ENCODE measurements around the gene FLT3LG.

Gene FLT3LG

DNA sequence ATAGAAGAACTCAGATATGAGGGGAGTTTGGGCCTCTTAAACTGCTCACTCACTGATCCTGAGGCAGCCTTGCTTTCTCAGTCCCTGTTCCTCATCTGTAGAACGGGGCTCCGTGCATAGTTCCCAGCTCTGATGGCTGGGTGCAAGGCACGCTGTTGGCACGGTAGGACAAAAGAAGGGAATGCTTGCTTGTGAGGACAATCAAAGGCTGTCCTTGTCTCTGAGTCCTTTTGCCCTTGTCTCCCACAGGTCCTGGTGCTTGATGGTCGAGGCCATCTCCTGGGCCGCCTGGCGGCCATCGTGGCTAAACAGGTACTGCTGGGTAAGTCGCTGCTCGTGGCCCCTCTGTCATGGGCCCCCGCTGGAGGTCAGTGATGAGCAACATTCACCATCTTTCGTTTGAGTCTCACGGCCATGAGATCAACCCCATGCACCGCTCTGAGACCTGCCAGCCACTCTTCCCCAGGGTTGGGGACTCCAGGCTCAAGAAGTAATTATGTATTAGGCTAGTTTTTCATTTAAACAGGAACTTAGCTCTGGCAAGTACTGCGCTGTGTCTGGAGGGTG, 15.7 kb downstream of the FLT3LG start:
- DNase-seq = peak; percentile 40

DNA sequence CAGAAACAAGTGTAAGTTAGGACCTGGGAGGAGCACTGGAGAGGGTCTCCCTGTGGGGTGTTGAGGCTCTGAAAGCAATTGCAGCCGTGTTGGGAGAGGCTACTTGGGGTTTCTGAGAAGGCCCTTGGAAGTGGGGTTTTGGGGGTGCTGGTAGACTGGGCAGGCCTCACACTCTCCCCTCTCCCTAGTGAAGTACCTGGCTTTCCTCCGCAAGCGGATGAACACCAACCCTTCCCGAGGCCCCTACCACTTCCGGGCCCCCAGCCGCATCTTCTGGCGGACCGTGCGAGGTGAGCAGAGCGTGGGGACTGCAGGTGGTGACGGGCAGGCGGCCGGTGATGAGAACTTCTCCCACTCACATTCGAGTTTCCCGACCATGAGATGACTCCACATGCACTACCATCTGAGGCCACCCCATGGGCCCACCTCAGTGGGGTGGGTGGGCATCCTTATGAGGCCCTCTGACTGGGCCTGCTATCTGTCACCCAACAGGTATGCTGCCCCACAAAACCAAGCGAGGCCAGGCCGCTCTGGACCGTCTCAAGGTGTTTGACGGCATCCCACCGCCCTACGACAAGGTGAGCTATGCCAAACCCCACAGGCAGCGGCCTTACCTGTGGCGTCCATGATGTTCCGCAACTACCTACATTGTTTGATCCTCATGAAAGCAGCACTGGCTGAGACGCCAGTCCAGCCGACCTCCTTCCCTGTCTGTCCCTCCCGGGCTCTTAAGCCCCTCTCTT, 16.4 kb downstream of the FLT3LG start:
- no peak for DNase-seq

DNA sequence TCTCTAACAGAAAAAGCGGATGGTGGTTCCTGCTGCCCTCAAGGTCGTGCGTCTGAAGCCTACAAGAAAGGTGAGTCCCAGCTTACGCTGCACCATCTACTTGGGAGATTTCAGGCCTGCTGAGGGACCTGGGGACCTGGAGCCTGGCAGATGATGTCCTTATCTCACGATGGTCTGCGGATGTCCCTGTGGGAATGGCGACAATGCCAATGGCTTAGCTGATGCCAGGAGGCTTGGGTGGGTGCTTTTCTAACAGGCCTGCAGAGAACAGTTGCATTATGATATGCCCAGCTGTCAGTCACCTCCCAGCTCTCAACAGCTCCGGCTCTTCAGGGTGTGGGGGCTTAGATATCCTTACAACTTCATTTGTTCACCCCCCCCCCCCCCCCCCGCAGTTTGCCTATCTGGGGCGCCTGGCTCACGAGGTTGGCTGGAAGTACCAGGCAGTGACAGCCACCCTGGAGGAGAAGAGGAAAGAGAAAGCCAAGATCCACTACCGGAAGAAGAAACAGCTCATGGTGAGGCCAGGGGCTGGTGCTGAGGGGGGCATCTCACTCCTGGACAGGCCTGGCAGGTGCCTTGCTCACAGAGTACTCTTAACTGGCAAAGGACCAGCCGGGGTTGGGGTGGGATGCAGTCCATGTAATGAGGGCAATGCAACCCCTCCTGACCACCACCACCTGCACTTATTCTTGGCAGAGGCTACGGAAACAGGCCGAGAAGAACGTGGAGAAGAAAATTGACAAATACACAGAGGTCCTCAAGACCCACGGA, 17.2 kb downstream of the FLT3LG start:
- peak; percentile 19 for DNase-seq

DNA sequence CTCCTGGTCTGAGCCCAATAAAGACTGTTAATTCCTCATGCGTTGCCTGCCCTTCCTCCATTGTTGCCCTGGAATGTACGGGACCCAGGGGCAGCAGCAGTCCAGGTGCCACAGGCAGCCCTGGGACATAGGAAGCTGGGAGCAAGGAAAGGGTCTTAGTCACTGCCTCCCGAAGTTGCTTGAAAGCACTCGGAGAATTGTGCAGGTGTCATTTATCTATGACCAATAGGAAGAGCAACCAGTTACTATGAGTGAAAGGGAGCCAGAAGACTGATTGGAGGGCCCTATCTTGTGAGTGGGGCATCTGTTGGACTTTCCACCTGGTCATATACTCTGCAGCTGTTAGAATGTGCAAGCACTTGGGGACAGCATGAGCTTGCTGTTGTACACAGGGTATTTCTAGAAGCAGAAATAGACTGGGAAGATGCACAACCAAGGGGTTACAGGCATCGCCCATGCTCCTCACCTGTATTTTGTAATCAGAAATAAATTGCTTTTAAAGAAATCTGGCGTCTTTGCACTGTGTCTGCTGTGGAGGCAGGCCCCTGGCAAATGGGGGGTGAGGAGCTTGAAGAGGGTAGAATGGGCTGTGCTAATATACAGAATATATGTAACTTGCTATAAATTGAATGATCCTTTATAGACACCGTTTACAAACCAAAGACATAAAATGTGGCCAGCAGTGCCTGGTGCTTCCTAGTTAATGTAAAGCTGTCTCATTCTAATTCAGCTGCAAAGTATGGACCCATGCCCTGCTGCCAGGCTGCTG, 18.0 kb downstream of the FLT3LG start:
- DNase-seq = peak; percentile 62

DNA sequence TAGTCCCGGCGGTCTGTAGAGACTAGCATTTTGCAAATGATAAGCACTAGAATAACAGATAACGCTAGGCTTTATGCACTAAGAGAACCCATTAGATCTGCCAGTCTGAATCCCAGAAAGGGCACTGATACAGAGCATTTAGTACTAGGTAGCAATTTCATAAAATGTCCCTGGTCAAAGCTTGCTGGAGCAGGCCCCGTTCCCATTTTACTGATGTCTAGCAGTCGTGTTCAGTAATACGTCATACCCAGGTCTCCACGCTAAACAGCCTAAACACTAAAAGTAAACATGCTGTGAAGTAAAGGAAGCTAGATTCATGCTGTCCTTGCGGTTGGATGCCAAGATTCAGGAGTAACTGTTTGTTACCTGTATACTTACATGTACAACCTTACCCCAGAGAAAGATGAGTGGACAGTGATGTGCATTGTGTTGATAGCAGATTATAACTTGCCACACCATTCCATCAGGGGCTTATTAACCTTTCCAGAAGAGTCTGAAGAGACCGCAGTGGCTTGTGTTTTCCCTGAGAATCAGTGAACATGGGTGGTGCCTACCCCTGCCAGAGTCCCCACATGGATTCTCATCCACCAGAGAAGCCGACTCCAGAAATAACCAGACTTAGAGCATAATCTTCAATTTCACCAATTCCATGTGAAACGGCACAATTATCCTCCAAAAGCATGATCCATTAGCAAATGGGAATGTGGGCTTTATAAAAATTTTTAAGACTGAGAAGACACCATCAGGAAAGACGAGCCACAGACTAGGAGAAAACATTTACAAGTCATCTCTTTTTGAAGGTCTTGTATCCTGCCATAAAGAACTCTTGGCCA, 18.8 kb downstream of the FLT3LG start:
- peak; percentile 83 for DNase-seq

DNA sequence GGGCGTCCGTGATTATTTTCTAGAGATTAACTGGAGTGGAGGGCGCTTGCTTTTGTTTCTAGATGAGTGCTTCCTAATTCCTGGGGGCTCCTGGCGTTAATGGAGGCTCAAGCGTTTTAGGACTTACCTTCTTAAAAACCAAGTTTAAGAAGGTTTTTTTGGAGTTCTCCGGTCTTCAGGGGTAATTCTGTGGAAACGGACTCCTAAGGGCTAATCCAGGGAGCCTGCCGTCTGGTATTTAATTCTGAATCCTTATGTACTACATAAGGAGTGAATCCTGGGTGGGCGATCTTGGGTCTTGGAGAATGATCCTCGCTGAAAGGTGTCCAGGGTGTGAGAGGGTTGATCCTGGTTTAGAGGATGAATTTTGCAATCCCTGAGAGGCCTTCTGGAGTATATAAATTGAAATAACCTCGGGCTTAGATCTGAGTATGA, 22.6 kb downstream of the FLT3LG start:
- no peak for DNase-seq

DNA sequence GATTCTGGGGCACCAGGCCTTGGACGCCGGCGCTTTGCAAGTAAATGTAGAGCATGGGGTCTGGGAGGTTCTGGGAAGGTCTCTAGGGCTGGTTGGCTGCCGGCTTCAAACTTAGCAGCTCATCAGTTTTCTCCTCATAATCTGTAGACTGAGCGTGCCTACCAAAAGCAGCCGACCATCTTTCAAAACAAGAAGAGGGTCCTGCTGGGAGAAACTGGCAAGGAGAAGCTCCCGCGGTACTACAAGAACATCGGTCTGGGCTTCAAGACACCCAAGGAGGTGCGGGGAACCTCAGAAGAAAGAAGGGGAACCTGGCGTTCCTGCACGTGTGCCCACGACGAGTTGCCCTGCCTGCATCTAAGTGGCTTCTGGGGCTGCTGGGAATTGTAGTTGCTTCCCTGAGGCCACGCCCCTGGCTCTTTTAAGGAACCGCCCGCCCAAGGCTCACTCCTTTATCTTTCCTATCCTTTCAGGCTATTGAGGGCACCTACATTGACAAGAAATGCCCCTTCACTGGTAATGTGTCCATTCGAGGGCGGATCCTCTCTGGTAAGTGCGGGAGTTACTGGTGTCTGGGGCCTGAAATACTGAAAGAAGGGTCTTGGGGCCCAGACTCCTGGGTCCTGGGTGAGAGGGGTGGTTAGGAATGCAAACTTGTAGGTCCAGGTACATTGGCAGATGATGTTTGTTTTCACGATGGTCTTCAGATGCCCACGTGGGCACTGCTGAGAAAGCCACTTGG, 23.2 kb downstream of the FLT3LG start:
- peak; percentile 71 for DNase-seq

DNA sequence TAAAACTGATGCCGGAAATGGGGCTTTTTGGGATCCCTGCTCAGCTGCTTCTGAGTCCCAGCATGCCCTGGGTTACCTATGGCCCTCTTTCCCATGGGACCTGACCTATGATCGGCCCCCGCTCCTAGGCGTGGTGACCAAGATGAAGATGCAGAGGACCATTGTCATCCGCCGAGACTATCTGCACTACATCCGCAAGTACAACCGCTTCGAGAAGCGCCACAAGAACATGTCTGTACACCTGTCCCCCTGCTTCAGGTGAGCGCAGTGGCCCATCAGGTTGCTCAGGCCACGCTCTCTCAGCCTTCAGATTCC, 23.7 kb downstream of the FLT3LG start:
- DNase-seq = no peak

DNA sequence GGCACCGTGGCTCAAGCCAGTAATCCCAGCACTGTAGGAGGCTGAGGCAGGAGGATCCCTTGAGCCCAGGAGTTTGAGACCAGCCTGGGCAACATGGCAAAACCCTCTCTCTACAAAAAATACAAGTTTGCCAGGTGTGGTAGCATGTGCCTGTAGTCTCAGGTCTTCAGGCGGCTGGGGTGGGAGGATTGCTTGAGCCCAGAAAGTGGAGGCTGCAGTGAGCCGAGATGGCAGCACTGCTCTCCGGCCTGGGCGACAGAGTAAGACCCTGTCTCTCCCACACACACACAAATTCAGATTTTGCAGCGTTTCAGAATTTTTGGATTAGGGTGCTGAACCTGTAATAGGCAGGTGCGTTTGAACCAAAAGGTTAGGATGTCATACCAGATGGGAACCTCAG, 24.5 kb downstream of the FLT3LG start:
- no peak for DNase-seq

DNA sequence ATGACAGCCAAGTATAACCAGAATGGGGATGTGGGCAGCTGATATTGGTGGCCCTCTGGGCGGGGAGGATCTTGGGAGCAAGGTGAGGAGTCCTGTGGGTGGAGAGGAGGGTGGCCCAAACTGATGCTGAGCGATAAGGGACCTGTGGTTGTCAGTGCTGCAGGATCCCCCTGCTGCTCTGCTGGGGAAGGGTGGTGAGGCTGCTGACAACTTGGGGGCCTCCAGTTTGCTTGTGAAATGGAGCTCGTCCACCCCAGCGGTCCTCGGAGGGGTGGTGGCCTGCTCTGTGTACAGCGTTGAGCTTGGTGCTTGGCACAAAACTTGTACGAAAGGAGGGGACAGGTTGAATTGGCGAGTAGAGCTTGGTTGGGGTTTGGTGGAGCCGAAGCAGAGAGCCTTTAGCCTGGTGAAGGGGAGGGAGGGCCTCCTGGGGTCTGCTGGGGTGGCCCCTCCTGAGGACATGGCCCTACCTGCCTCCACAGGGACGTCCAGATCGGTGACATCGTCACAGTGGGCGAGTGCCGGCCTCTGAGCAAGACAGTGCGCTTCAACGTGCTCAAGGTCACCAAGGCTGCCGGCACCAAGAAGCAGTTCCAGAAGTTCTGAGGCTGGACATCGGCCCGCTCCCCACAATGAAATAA, 25.1 kb downstream of the FLT3LG start:
- no peak for DNase-seq

DNA sequence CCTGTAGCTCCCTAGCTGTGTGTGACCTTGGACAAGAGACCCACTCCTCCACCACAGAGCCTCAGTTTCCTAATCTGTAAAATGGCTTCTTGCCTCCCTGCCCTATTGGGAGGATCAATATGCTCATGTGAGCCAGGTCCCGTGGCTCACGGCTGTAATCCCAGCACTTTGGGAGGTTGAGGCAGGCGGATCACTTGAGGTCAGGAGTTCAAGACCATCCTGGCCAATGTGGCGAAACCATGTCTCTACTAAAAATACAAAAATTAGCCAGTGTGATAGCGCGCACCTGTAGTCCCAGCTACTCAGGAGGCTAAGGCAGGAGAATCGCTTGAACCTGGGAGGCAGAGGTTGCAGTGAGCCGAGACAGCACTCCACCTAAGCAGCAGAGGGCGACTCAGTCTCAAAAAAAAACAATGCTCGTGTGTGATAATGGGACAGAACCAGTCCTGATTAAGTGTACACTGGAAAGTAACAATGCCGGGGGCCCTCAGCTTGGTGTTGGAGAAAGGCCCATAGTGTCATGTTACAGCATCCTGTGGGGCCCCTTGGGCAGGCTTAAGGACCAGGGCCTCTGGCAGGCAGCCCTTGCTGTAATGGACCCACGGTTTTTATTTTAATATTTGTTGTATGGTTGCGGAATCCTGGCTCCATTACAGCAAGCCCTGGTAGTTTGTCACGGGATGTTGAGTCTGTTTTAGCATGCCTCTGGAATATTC, 29.0 kb downstream of the FLT3LG start:
- peak; percentile 81 for DNase-seq

DNA sequence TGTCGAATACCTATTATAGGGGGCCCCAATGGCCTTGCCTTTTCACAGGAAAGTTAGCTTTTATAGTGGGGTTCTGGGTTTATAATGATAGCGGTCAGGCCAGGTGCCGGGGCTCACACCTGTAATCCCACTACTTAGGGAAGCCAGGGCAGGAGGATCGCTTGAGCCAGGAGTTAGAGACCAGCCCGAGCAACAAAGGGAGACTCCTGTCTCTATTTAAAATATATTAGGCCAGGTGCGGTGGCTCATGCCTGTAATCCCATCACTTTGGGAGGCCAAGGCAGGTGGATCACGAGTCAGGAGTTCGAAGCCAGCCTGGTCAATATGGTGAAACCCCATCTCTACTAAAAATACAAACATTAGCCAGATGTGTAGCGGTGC, 29.6 kb downstream of the FLT3LG start:
- DNase-seq = no peak

DNA sequence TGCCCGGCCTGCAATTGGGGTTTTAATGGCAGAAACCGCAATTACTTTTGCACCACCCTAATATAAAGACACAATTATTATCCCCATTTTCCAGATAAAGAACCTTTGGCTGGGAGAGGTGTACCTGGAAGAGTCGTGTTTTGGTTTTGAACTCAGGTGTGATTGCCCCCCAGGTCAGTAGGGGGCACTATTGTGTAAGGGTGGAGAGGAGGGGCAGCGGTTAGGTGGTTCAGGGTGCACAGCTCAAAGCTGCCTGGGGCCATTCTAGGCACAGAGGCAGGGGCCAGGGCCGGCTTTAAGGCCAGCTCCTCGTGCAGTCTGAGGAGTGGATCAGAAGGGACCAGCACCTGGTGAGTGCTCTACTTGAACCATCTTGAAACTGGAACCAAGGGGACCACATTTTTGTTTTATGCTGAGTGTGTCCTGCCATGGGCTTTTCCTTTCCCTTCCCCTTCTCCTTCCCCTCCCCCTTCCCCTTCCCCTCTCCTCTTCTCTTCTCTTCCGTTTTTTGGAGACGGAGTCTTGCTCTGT, 32.6 kb downstream of the FLT3LG start:
- peak; percentile 80 for DNase-seq

DNA sequence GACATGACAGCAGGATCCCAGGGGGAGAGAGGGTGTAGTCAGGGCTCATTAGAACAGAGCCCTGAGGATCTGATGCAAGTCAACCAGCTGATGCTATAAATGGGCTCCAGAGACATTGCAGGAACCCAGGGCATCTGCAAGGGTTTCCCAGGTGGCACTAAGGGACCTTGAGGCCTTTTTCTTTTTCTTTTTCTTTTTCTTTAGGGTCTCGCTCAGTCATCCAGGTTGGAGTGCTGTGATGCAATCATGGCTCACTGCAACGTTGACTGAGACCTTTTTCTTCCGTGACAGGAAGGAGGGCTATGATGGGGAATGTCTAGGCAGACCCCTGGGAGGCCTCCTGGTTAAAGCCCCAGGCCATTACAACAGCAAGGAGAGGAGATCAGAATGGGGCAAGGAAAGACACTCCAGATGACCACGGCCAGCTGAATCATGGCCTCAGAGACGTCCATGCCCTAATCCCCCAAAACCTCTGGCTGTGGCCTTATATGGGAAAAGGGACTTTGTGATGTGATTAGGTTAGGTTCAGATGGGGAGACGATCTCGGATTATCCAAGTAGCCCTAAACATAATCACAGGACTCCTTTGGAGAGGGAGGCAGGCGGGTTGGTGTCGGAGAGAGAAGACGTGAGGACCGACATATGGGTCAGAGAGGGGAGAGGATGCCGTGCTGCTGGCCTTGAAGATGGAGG, 33.9 kb downstream of the FLT3LG start:
- DNase-seq = no peak

DNA sequence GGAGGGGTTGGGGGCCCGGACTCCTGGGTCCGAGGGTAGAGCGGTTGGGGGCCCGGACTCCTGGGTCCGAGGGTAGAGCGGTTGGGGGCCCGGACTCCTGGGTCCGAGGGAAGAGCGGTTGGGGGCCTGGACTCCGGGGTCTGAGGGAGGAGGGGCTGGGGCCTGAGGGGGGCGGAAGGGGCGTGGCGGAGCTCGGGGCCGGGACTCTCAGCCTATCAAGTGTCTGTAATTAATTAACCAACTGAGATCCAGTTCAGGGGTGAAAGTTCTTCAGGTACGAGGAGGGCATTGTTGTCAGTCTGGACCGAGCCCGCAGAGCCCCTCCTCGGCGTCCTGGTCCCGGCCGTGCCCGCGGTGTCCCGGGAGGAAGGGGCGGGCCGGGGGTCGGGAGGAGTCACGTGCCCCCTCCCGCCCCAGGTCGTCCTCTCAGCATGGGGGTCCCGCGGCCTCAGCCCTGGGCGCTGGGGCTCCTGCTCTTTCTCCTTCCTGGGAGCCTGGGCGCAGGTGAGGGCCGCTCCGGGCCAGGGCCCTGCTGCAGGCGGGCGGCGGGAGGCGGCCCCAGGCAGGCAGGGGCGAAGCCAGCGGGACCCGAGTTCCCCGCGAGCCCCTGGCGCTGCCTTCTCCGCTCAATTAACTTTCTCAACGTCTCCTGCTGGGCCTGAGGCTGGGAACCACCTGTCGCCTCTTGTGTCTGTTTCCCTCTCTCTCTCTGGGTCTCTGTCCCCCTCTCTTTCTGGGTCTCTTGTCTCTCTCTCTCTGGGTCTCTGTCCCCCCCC, 39.1 kb downstream of the FLT3LG start:
- DNase-seq = peak; percentile 66

DNA sequence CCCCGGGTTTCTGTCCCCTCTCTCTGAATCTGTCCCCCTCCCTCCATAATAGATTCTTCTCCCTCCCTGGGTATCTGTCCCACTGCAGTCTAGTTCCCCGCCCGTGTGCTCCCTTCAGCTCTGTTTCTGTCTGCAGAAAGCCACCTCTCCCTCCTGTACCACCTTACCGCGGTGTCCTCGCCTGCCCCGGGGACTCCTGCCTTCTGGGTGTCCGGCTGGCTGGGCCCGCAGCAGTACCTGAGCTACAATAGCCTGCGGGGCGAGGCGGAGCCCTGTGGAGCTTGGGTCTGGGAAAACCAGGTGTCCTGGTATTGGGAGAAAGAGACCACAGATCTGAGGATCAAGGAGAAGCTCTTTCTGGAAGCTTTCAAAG, 39.7 kb downstream of the FLT3LG start:
- peak; percentile 38 for DNase-seq

DNA sequence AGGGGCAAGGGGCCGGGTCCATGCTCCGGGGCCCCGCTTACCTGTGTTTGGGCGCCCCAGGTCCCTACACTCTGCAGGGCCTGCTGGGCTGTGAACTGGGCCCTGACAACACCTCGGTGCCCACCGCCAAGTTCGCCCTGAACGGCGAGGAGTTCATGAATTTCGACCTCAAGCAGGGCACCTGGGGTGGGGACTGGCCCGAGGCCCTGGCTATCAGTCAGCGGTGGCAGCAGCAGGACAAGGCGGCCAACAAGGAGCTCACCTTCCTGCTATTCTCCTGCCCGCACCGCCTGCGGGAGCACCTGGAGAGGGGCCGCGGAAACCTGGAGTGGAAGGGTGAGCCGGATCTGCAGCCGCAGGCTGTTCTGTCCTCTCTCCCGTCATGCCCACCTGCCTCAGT, 40.1 kb downstream of the FLT3LG start:
- peak; percentile 38 for DNase-seq

DNA sequence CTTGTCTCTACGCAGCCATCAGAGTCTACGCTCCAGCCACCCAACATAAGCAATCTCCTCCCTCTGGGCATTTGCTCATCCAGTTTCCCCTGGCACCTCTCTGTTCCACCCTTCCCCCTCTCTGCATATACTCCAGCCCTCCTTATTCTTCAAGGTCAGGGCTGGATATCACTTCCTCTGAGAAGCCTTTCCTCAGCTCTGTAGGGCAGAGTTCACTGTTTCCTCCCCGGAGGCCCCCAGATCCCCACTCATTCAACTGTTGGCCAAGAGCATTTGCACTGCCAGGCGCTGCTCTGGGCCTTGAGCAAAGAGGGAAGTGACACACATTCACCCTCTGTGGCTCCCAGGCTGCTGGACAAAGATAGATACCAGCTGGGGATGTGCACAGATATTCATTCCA, 41.8 kb downstream of the FLT3LG start:
- no peak for DNase-seq

DNA sequence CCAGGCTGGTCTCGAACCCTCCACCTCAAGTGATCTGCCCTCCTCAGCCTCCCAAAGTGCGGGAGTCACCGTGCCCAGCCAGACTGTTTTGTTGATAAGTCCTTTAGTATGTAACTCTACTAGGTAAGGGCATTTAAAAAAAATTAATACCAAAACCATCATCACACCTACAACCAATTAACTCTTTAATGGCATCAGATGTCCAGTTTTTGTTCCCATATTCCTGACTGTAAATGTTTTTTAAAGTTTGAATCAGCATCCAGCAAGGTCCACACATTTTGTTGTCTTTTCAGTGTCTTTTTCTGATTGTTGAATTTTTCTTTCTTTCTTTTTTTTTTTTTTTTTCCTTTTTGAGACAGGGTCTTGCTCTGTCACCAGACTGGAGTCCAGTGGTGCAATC, 44.0 kb downstream of the FLT3LG start:
- DNase-seq = no peak
